ENCODE data around the gene KRTAP2-1.
"Not testable (repeated sequence)": the region's sequence is repeated elsewhere in the genome, so short reads cannot be mapped to it uniquely, and the experiment has no call there.

The KRTAP2-1 gene

GRCh38 chr17:41010441-41010840 lies 36.7 kb downstream of the KRTAP2-1 start:
- no peak for DNase-seq

DNA sequence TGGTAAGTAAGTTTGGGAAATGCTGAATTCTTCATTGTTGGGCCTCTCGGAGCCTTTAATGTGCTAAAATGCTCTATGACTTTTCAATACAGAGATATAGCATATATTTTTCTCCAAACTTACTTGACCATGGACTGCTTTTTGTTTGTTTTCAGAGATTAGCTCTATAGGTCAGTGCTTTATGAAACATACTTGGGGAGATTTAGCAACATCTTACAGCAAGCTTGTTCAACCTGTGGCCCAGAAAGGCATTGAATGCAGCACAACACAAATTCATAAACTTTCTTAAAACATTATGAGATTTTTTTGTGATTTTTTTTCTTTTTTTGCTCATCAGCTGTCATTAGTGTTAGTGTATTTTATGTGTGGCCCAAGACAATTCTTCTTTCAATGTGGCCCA lies 37.2 kb downstream of the KRTAP2-1 start:
- no peak for DNase-seq

DNA sequence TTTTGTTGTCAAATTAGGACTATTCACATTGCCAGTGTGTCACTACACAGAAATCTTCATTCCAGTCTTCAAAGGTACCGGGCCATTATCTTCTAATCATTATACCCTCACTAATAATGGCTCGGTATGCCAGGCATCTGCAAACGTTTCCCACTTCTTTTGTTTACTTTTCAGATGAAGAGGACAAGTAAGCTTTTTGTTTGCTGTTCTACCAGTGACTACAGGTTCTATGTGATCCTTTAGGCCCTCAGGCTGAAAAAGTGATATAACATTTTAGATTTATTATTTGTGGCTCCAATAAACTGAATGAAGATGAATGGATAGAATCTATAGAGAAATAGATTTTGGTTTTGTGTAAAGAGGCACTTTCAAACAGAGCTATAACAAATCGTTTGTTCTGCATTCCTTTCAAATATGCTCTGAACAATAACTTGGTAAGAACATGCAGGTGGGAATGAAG lies 37.8 kb downstream of the KRTAP2-1 start:
- peak; percentile 79 for DNase-seq

GRCh38 chr17:41008811-41009210 lies 38.3 kb downstream of the KRTAP2-1 start, which contains the start of gene KRTAP3-1:
TSS of gene KRTAP3-1 (minus strand) at chr17:41009128. CDS start at chr17:41009074, 54 bp downstream.
- DNase-seq = peak; percentile 93

- peak; percentile 56 for DNase-seq
Observed at GRCh38 chr17:41004397-41004796, 42.7 kb downstream of the KRTAP2-1 start.

GRCh38 chr17:41003926-41004325 lies 43.2 kb downstream of the KRTAP2-1 start:
- DNase-seq = no peak

DNA sequence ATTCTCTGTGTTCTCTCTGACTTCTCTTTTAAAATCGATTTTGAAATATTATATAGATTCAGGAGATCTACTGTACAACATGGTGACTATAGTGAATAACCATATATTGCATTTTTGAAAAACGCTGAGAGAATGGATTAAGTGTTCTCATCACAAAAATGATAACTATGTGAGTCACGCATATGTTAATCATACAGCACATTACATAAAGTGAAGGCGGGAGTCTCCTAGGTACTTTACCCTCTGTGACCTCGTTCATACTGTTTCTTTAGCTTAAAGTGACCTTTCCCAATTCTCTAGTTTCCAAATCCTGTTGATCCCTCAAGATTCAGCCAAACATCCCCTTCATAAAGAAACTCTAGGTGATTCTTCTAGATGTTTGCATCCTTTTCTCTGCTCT lies 44.3 kb downstream of the KRTAP2-1 start:
- DNase-seq = no peak

DNA sequence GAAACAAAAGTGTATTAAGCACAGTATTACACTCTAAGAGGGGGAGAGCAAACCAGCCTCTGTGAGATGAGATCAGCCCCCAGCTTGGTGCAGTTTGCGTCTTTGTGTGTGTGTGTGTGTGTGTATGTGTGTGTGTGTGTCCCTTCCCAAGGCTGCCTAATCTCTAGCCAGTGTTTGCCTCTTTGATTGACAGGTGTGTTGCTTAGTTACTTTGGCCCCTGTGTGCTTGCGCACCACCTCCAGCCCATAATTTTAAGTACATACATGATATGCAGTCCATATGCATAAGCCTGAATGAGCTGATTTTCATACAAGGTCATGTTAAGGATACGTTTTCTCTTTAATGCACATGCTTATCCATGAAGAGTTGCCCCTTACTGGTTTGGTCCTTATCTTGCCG lies 45.3 kb downstream of the KRTAP2-1 start:
- DNase-seq = no peak

GRCh38 chr17:40999563-40999962 lies 47.6 kb downstream of the KRTAP2-1 start, which contains the start of gene KRTAP3-2:
TSS of gene KRTAP3-2 (minus strand) at chr17:40999906. CDS start at chr17:40999853, 53 bp downstream.
- DNase-seq = not testable (repeated sequence)

DNA sequence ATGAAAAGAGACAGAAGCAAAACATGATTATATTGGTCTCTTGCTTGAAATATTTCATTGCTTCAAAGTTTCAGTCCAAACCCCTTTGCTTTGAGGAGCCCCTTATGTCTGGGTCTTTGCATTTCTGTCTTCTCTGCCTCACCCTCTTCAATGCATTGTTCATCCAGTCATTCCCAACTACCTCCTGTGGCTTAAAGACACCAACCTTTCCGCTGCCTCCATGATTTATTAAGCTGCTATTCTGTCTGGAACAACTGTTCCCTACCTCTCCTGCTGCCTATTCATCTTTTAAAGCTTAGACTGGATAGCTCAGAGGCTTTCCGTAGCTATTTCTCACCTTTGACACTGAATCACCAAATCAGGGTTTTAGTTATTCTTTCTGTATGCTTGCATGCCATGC lies 49.8 kb downstream of the KRTAP2-1 start:
- DNase-seq = no peak

GRCh38 chr17:40996829-40997228 lies 50.3 kb downstream of the KRTAP2-1 start:
- DNase-seq = no peak
